GM21515 (cell line): Measurements from ENCODE around the gene TMEM190.
"Not testable (repeated sequence)": the region's sequence is repeated elsewhere in the genome, so short reads cannot be mapped to it uniquely, and the experiment has no call there.

Experiments used
- ATAC-seq: cut with Tn5 transposase; IDR thresholded peaks from one replicate; pipeline ENCODE4 v1.9.1; 2021; ENCODE audit not compliant: unreplicated experiment

TMEM190 gene

GRCh38 chr19:55376241-55376933, at the start of gene TMEM190:
Gene TMEM190 (plus strand): TSS chr19:55376826. CDS start chr19:55376854, 28 bp downstream.
- ATAC-seq: no peak

GRCh38 chr19:55328774-55329318, 47.8 kb upstream of the TMEM190 start:
- not testable (repeated sequence) for ATAC-seq

DNA sequence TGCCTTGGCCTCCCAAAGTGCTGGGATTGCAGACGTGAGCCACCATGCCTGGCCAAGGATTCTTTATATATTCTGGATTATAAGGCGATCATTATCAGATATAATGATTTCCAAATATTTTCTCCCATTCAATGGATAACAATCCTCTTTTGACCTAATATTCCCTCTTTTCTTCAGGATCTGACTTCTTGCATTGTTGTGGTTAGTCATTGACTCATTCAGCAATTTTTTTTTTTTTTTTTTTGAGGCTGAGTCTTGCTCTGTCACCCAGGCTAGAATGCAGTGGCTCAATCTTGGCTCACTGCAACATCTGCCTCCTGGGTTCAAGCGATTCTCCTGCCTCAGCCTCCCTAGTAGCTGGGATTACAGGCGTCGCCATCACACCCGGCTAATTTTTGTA, 46.8 kb upstream of the TMEM190 start:
- ATAC-seq: not testable (repeated sequence)

GRCh38 chr19:55333870-55334269, 42.8 kb upstream of the TMEM190 start:
- ATAC-seq: no peak

DNA sequence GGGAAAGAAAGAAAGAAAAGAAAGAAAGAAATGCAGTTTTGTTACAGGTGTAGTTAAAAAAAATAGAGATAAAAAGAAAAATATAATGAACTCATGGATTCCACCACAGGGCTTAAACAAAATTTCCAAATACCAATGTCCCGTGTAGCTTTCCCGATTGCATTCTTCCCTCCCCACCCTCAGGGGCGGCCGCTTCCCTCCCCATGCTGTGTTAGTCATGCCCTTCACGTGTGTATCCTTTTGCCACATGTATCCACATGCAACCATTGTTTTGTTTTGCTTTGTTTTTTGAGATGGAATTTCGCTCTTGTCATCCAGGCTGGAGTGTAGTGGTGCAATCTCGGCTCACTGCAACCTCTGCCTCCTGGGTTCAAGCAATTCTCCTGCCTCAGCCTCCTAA, 40.5 kb upstream of the TMEM190 start:
- ATAC-seq: no peak

GRCh38 chr19:55339105-55339888, 37.3 kb upstream of the TMEM190 start, which contains the start of gene KMT5C:
Gene KMT5C (plus strand): TSS chr19:55339876. CDS start chr19:55341937, 2,061 bp downstream.
- ATAC-seq: peak; percentile 83

- no peak for ATAC-seq
Observed at GRCh38 chr19:55339889-55340783, 36.5 kb upstream of the TMEM190 start.

DNA sequence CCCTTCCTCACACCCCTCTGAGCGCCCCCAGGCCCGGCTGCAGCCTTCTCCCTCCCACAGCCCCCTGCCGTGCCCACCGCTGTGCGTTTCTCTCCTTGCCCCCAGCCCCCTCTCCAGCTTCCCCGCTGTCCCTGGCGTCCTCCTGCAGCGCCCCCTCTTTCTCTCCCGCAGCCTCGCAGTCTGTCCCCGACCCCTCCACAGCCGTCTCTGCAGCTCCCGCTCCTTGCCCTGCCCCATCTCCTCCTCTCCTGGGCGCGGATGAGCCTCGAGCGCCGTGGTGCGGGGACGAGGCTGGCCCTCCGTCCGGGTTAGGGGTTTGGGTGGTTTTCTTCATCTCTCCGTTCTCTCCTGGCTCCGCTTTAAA, 35.9 kb upstream of the TMEM190 start:
- no peak for ATAC-seq

- no peak for ATAC-seq
Observed at GRCh38 chr19:55341171-55341588, 35.4 kb upstream of the TMEM190 start.

- no peak for ATAC-seq
Observed at GRCh38 chr19:55341595-55342531, 34.8 kb upstream of the TMEM190 start.

GRCh38 chr19:55344444-55344843, 32.2 kb upstream of the TMEM190 start:
- ATAC-seq: no peak

- no peak for ATAC-seq
Observed at GRCh38 chr19:55345101-55345817, 31.4 kb upstream of the TMEM190 start.

- no peak for ATAC-seq
Observed at GRCh38 chr19:55345818-55346724, 30.6 kb upstream of the TMEM190 start.

- no peak for ATAC-seq
Observed at GRCh38 chr19:55346725-55347441, 29.7 kb upstream of the TMEM190 start.

GRCh38 chr19:55347442-55348009, 29.1 kb upstream of the TMEM190 start:
- no peak for ATAC-seq

GRCh38 chr19:55348317-55349034, 28.1 kb upstream of the TMEM190 start:
- no peak for ATAC-seq
